ENCODE measurements around the gene ZNF580.

ZNF580 gene

GRCh38 chr19:55658846-55659459 lies 18.2 kb downstream of the ZNF580 start:
- H3K9me3 ChIP-seq (replicated peaks in 1 of 2; ENCODE audit: control insufficient read depth in 2 of 2, insufficient read depth in 1 of 2, low read depth in 1 of 2, low read length in 2 of 2) = no peaks in the 10 kb centered on the region
- no peak overlapping the region for H3K4me3 ChIP-seq (ENCODE audit: low read length in 2 of 2)
- H3K14ac ChIP-seq (ENCODE audit: low read length) = no peak overlapping the region
- H3K4me2 ChIP-seq (ENCODE audit: insufficient read depth, low read length, poor library complexity, severe bottlenecking) = no peak overlapping the region
- peaks cover 40 to 82% of the 10 kb centered on the region in 2 donors for H3K36me3 ChIP-seq (replicated peaks in 1 of 2; ENCODE audit: control insufficient read depth in 2 of 2, insufficient read depth in 2 of 2, low read length in 2 of 2)
- no peak overlapping the region for H3K4ac ChIP-seq (ENCODE audit: low read length)
- H4K91ac ChIP-seq (ENCODE audit: low read depth, low read length, poor library complexity) = no peak overlapping the region
- H3K23ac ChIP-seq (ENCODE audit: low read depth, low read length, poor library complexity) = no peak overlapping the region
- no peak overlapping the region for H4K8ac ChIP-seq (ENCODE audit: low read depth, low read length)
- H3K4me1 ChIP-seq (ENCODE audit: control insufficient read depth in 2 of 2, insufficient read depth in 1 of 2, low read depth in 1 of 2, low read length in 2 of 2) = peaks cover 11 to 12% of the 10 kb centered on the region in 2 donors
- H2BK12ac ChIP-seq (ENCODE audit: low read length) = no peak overlapping the region
- H3K27ac ChIP-seq (replicated peaks; ENCODE audit: low read length) = peak overlapping the region; percentile 26
- H3K9ac ChIP-seq (ENCODE audit: low read depth, low read length, poor library complexity) = peak overlapping the region; percentile 72
- no peak overlapping the region for H2BK120ac ChIP-seq (ENCODE audit: low read depth, low read length)
- no CpG with 5 or more reads among the region's 37 CpGs for WGBS, 2 donors (ENCODE audit: extremely low coverage in 2 of 2, insufficient read length in 2 of 2, insufficient replicate concordance in 1 of 2)
- no peak overlapping the region for H2BK5ac ChIP-seq (ENCODE audit: low read length)
- H3K18ac ChIP-seq (ENCODE audit: low read length) = no peak overlapping the region
- no peak overlapping the region for H2AFZ ChIP-seq (ENCODE audit: low read length)
- no peak overlapping the region for H2BK15ac ChIP-seq (ENCODE audit: low read length)
- no peak for DNase-seq (ENCODE audit: low spot score)
- no peaks in the 10 kb centered on the region for H3K27me3 ChIP-seq (ENCODE audit: control insufficient read depth in 3 of 3, insufficient read depth in 3 of 3, low read depth in 1 of 3, low read length in 3 of 3)
- no peak overlapping the region for H2AK5ac ChIP-seq (ENCODE audit: low read depth, low read length)
- peaks cover 26% of the 10 kb centered on the region for H3K79me1 ChIP-seq (ENCODE audit: low read depth, low read length)

- no peak overlapping the region for H2BK5ac ChIP-seq (ENCODE audit: low read length)
Measured at GRCh38 chr19:55659822-55660221, 19.0 kb downstream of the ZNF580 start.

GRCh38 chr19:55660404-55660803 lies 19.6 kb downstream of the ZNF580 start:
- H4K91ac ChIP-seq (ENCODE audit: low read depth, low read length, poor library complexity) = no peak overlapping the region
- no peak overlapping the region for H3K9ac ChIP-seq (ENCODE audit: low read depth, low read length, poor library complexity)
- no peak for DNase-seq (ENCODE audit: low spot score)
- no CpG with 5 or more reads among the region's 12 CpGs for WGBS, 2 donors (ENCODE audit: extremely low coverage in 2 of 2, insufficient read length in 2 of 2, insufficient replicate concordance in 1 of 2)
- H3K23ac ChIP-seq (ENCODE audit: low read depth, low read length, poor library complexity) = no peak overlapping the region
- no peak overlapping the region for H3K14ac ChIP-seq (ENCODE audit: low read length)
- no peak overlapping the region for H3K4me3 ChIP-seq (ENCODE audit: low read length in 2 of 2)
- H3K4me1 ChIP-seq (ENCODE audit: control insufficient read depth in 2 of 2, insufficient read depth in 1 of 2, low read depth in 1 of 2, low read length in 2 of 2) = peaks cover 11 to 12% of the 10 kb centered on the region in 2 donors
- H4K8ac ChIP-seq (ENCODE audit: low read depth, low read length) = no peak overlapping the region
- H3K4ac ChIP-seq (ENCODE audit: low read length) = no peak overlapping the region
- H2BK15ac ChIP-seq (ENCODE audit: low read length) = no peak overlapping the region
- peaks cover 45 to 95% of the 10 kb centered on the region in 2 donors for H3K36me3 ChIP-seq (replicated peaks in 1 of 2; ENCODE audit: control insufficient read depth in 2 of 2, insufficient read depth in 2 of 2, low read length in 2 of 2)
- H2BK12ac ChIP-seq (ENCODE audit: low read length) = no peak overlapping the region
- H3K27me3 ChIP-seq (ENCODE audit: control insufficient read depth in 3 of 3, insufficient read depth in 3 of 3, low read depth in 1 of 3, low read length in 3 of 3) = no peaks in the 10 kb centered on the region
- H3K27ac ChIP-seq (replicated peaks; ENCODE audit: low read length) = no peak overlapping the region
- no peak overlapping the region for H3K18ac ChIP-seq (ENCODE audit: low read length)
- H3K9me3 ChIP-seq (replicated peaks in 1 of 2; ENCODE audit: control insufficient read depth in 2 of 2, insufficient read depth in 1 of 2, low read depth in 1 of 2, low read length in 2 of 2) = no peaks in the 10 kb centered on the region
- no peak overlapping the region for H2BK120ac ChIP-seq (ENCODE audit: low read depth, low read length)
- no peak overlapping the region for H2BK5ac ChIP-seq (ENCODE audit: low read length)
- H3K79me1 ChIP-seq (ENCODE audit: low read depth, low read length) = peaks cover 30% of the 10 kb centered on the region
- no peak overlapping the region for H3K4me2 ChIP-seq (ENCODE audit: insufficient read depth, low read length, poor library complexity, severe bottlenecking)
- no peak overlapping the region for H2AK5ac ChIP-seq (ENCODE audit: low read depth, low read length)
- H2AFZ ChIP-seq (ENCODE audit: low read length) = no peak overlapping the region

More at GRCh38 chr19:55659822-55660221, 19.0 kb downstream of the ZNF580 start:
- Histone ChIP-seq H3K9me3 (replicated peaks in 1 of 2; ENCODE audit: control insufficient read depth in 2 of 2, insufficient read depth in 1 of 2, low read depth in 1 of 2, low read length in 2 of 2) (no peaks in the 10 kb centered on the region), H3K36me3 (replicated peaks in 1 of 2; ENCODE audit: control insufficient read depth in 2 of 2, insufficient read depth in 2 of 2, low read length in 2 of 2) (peaks cover 45 to 91% of the 10 kb centered on the region in 2 donors), H4K8ac (ENCODE audit: low read depth, low read length) (no peak overlapping the region), H3K18ac (ENCODE audit: low read length) (no peak overlapping the region), H2AK5ac (ENCODE audit: low read depth, low read length) (no peak overlapping the region), H3K14ac (ENCODE audit: low read length) (no peak overlapping the region), H3K4ac (ENCODE audit: low read length) (no peak overlapping the region), H3K4me1 (ENCODE audit: control insufficient read depth in 2 of 2, insufficient read depth in 1 of 2, low read depth in 1 of 2, low read length in 2 of 2) (peaks cover 11 to 12% of the 10 kb centered on the region in 2 donors), H4K91ac (ENCODE audit: low read depth, low read length, poor library complexity) (no peak overlapping the region), H2BK120ac (ENCODE audit: low read depth, low read length) (no peak overlapping the region), H3K27ac (replicated peaks; ENCODE audit: low read length) (no peak overlapping the region), H3K4me2 (ENCODE audit: insufficient read depth, low read length, poor library complexity, severe bottlenecking) (no peak overlapping the region), H3K9ac (ENCODE audit: low read depth, low read length, poor library complexity) (no peak overlapping the region), H3K4me3 (ENCODE audit: low read length in 2 of 2) (no peak overlapping the region), H3K23ac (ENCODE audit: low read depth, low read length, poor library complexity) (no peak overlapping the region), H3K79me1 (ENCODE audit: low read depth, low read length) (peaks cover 33% of the 10 kb centered on the region), H2BK15ac (ENCODE audit: low read length) (no peak overlapping the region), H2AFZ (ENCODE audit: low read length) (no peak overlapping the region), H2BK12ac (ENCODE audit: low read length) (no peak overlapping the region), H3K27me3 (ENCODE audit: control insufficient read depth in 3 of 3, insufficient read depth in 3 of 3, low read depth in 1 of 3, low read length in 3 of 3) (no peaks in the 10 kb centered on the region)
- no CpG with 5 or more reads among the region's 9 CpGs for WGBS, 2 donors (ENCODE audit: extremely low coverage in 2 of 2, insufficient read length in 2 of 2, insufficient replicate concordance in 1 of 2)
- no peak for DNase-seq (ENCODE audit: low spot score)

- H2BK15ac ChIP-seq (ENCODE audit: low read length) = no peak overlapping the region
- H3K36me3 ChIP-seq (replicated peaks in 1 of 2; ENCODE audit: control insufficient read depth in 2 of 2, insufficient read depth in 2 of 2, low read length in 2 of 2) = peaks cover 48 to 94% of the 10 kb centered on the region in 2 donors
- no peak overlapping the region for H2BK12ac ChIP-seq (ENCODE audit: low read length)
- H2BK5ac ChIP-seq (ENCODE audit: low read length) = no peak overlapping the region
- H3K14ac ChIP-seq (ENCODE audit: low read length) = no peak overlapping the region
- H3K27me3 ChIP-seq (ENCODE audit: control insufficient read depth in 3 of 3, insufficient read depth in 3 of 3, low read depth in 1 of 3, low read length in 3 of 3) = no peaks in the 10 kb centered on the region
- no peak overlapping the region for H2BK120ac ChIP-seq (ENCODE audit: low read depth, low read length)
- H3K79me1 ChIP-seq (ENCODE audit: low read depth, low read length) = peaks cover 32% of the 10 kb centered on the region
- peaks cover 11 to 12% of the 10 kb centered on the region in 2 donors for H3K4me1 ChIP-seq (ENCODE audit: control insufficient read depth in 2 of 2, insufficient read depth in 1 of 2, low read depth in 1 of 2, low read length in 2 of 2)
- no peak for DNase-seq (ENCODE audit: low spot score)
- no peak overlapping the region for H2AFZ ChIP-seq (ENCODE audit: low read length)
- no peaks in the 10 kb centered on the region for H3K9me3 ChIP-seq (replicated peaks in 1 of 2; ENCODE audit: control insufficient read depth in 2 of 2, insufficient read depth in 1 of 2, low read depth in 1 of 2, low read length in 2 of 2)
- no peak overlapping the region for H3K4ac ChIP-seq (ENCODE audit: low read length)
- H3K23ac ChIP-seq (ENCODE audit: low read depth, low read length, poor library complexity) = no peak overlapping the region
- H3K27ac ChIP-seq (replicated peaks; ENCODE audit: low read length) = no peak overlapping the region
- H3K4me3 ChIP-seq (ENCODE audit: low read length in 2 of 2) = no peak overlapping the region
- no peak overlapping the region for H3K4me2 ChIP-seq (ENCODE audit: insufficient read depth, low read length, poor library complexity, severe bottlenecking)
- H4K8ac ChIP-seq (ENCODE audit: low read depth, low read length) = no peak overlapping the region
- no CpG with 5 or more reads among the region's 16 CpGs for WGBS, 2 donors (ENCODE audit: extremely low coverage in 2 of 2, insufficient read length in 2 of 2, insufficient replicate concordance in 1 of 2)
- no peak overlapping the region for H4K91ac ChIP-seq (ENCODE audit: low read depth, low read length, poor library complexity)
- H3K9ac ChIP-seq (ENCODE audit: low read depth, low read length, poor library complexity) = peak overlapping the region; percentile 78
- H2AK5ac ChIP-seq (ENCODE audit: low read depth, low read length) = no peak overlapping the region
- H3K18ac ChIP-seq (ENCODE audit: low read length) = no peak overlapping the region
Measured at GRCh38 chr19:55660991-55661390, 20.2 kb downstream of the ZNF580 start.
